GM12874 (cell line): ENCODE measurements around the gene TEX14.

Experiments used
- CTCF ChIP-seq: IDR thresholded peaks from 2 replicates; pipeline ENCODE4 v1.5.1; 2011; ENCODE audit warnings: low read depth, mild to moderate bottlenecking, control low read depth, low read length, moderate library complexity; ENCODE audit not compliant: insufficient read depth

Gene TEX14

GRCh38 chr17:58574025-58574424 lies 117.8 kb downstream of the TEX14 start:
- no peak for TF ChIP-seq CTCF

- TF ChIP-seq CTCF = no peak
Measured at GRCh38 chr17:58572846-58573245, 119.0 kb downstream of the TEX14 start.

GRCh38 chr17:58570758-58571157 lies 121.1 kb downstream of the TEX14 start:
- TF ChIP-seq CTCF = no peak

GRCh38 chr17:58569196-58569595 lies 122.6 kb downstream of the TEX14 start:
- no peak for TF ChIP-seq CTCF

- no peak for TF ChIP-seq CTCF
Measured at GRCh38 chr17:58568044-58568799, 123.6 kb downstream of the TEX14 start.

GRCh38 chr17:58565389-58566311 lies 126.2 kb downstream of the TEX14 start:
- TF ChIP-seq CTCF = no peak

- TF ChIP-seq CTCF = no peak
Measured at GRCh38 chr17:58564971-58565370, 126.9 kb downstream of the TEX14 start.
